ENCODE results near the gene THAP2.

DNA sequence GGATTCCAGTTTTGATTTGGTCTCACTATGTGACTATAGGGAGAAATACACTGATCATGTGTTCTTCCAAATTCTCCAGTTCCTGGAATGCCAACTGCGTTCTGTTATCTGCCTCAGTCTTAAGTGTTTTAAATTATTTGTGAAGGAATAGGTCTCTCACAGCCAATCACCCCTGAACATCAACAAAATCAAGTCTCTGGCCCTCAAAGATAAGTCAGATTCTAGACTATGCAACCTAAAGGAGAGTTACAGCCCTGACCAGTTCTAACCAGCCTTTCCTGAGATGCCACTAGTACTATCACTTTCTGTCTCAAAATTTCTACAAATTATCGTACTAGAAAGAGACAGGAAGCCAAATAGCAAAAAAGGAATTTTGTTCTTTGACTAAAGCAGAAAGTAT is 22.7 kb upstream of the THAP2 start:
- TF ChIP-seq, protein P1, sequence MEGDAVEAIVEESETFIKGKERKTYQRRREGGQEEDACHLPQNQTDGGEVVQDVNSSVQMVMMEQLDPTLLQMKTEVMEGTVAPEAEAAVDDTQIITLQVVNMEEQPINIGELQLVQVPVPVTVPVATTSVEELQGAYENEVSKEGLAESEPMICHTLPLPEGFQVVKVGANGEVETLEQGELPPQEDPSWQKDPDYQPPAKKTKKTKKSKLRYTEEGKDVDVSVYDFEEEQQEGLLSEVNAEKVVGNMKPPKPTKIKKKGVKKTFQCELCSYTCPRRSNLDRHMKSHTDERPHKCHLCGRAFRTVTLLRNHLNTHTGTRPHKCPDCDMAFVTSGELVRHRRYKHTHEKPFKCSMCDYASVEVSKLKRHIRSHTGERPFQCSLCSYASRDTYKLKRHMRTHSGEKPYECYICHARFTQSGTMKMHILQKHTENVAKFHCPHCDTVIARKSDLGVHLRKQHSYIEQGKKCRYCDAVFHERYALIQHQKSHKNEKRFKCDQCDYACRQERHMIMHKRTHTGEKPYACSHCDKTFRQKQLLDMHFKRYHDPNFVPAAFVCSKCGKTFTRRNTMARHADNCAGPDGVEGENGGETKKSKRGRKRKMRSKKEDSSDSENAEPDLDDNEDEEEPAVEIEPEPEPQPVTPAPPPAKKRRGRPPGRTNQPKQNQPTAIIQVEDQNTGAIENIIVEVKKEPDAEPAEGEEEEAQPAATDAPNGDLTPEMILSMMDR (IDR thresholded peaks at IDR 0.05): no peak
- TF ChIP-seq POLR2A (IDR thresholded peaks at IDR 0.05): no peak
- TF ChIP-seq EP300 (IDR thresholded peaks at IDR 0.05): no peak
